Activated naive CD4-positive, alpha-beta T cell treated with anti-CD3 and anti-CD28 coated beads for 36 hours (primary cell): ENCODE measurements around the gene TPST1. TPM values are rescaled to one million over a fixed set of nuclear protein-coding genes. Genes with fewer than 3 reads are reported as not detected.

Experiments used
- CTCF ChIA-PET: fragments of 350-600 bp; sonication (Branson Sonifier 250); formaldehyde crosslinking; loops from one replicate; lab custom pipeline; 2021; ENCODE audit warnings: antibody characterized with exemption; lab: Charles Lee
- DNase-seq: peaks from one replicate; pipeline ENCODE4 v3.0.0-alpha.2; 2020
- H3K27ac Mint-ChIP-seq: one replicate; pipeline ENCODE4 v1.8.0; 2021; ENCODE audit warnings: mild to moderate bottlenecking, mixed read lengths
- H3K27me3 Mint-ChIP-seq: one replicate; pipeline ENCODE4 v1.8.0; 2021; ENCODE audit warnings: low read depth, mixed read lengths
- H3K36me3 Mint-ChIP-seq: one replicate; pipeline ENCODE4 v1.8.0; 2021; ENCODE audit warnings: low read depth, mixed read lengths
- H3K4me1 Mint-ChIP-seq: one replicate; pipeline ENCODE4 v1.8.0; 2021; ENCODE audit warnings: low read depth, mixed read lengths
- H3K4me3 Mint-ChIP-seq: one replicate; pipeline ENCODE4 v1.8.0; 2021; ENCODE audit warnings: mild to moderate bottlenecking, moderate library complexity, mixed read lengths
- H3K9me3 Mint-ChIP-seq: one replicate; pipeline ENCODE4 v1.8.0; 2021; ENCODE audit warnings: mixed read lengths
- intact Hi-C: fragments of 100-400 bp; cut with micrococcal nuclease; formaldehyde crosslinking; loops from one replicate; pipeline ENCODE4 v1.15.1; 2023
- total RNA-seq, 2 experiments: library from RNA; stranded (reverse); gene quantifications; one replicate each; pipeline ENCODE4 v1.2.3, GENCODE V29; 2021

Gene TPST1
- total RNA-seq, 2 experiments from 2014 or later: 1.9 to 3.8 TPM

DNA sequence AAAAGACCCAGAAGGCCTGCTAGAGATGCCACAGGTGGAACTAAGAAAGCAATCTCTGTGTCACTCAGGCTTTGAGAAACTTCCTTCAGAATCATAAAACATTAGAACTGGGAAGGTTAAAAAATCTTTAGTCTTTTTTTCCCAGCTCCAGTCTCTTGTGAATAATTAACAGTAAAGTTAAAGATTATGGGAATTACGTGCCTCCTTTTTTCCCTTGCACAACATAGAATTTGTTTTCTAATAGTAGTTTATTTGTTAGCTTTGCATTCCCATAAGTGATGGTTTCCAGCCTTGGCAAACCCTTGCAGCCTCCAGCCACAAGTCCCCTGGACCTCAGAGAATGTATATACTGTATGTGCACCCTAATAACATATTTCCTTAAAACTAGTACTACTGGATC lies 128.3 kb downstream of the TPST1 start:
- DNase-seq: no peak
- CTCF ChIA-PET: no interaction called here
- Mint-ChIP-seq H3K27ac (no peak overlapping the region), H3K4me3 (no peak overlapping the region), H3K27me3 (no peaks in the 10 kb centered on the region), H3K4me1 (no peaks in the 10 kb centered on the region), H3K9me3 (peaks cover 21% of the 10 kb centered on the region), H3K36me3 (peaks cover 5% of the 10 kb centered on the region)
- intact Hi-C loops: no loop called here

- Mint-ChIP-seq H3K4me3 (no peak overlapping the region), H3K36me3 (peaks cover 5% of the 10 kb centered on the region), H3K27ac (no peak overlapping the region), H3K4me1 (no peaks in the 10 kb centered on the region), H3K27me3 (no peaks in the 10 kb centered on the region), H3K9me3 (peaks cover 29% of the 10 kb centered on the region)
- no peak for DNase-seq
- intact Hi-C loops: no loop called here
- CTCF ChIA-PET: no interaction called here
Measured at GRCh38 chr7:66335318-66335717, 130.2 kb downstream of the TPST1 start.

GRCh38 chr7:66336760-66337159 lies 131.6 kb downstream of the TPST1 start:
- H3K4me1 Mint-ChIP-seq: no peaks in the 10 kb centered on the region
- intact Hi-C loops: no loop called here
- no peak for DNase-seq
- no peak overlapping the region for H3K27ac Mint-ChIP-seq
- no peak overlapping the region for H3K4me3 Mint-ChIP-seq
- CTCF ChIA-PET: interaction anchor here (0.5 to 0.7 kb wide), 3 partner anchors 91 to 259 kb away, joined by 3 to 4 read pairs (median 4); no protein-coding TSS in a partner anchor
- H3K36me3 Mint-ChIP-seq: peaks cover 5% of the 10 kb centered on the region
- no peaks in the 10 kb centered on the region for H3K27me3 Mint-ChIP-seq
- H3K9me3 Mint-ChIP-seq: peaks cover 32% of the 10 kb centered on the region

DNA sequence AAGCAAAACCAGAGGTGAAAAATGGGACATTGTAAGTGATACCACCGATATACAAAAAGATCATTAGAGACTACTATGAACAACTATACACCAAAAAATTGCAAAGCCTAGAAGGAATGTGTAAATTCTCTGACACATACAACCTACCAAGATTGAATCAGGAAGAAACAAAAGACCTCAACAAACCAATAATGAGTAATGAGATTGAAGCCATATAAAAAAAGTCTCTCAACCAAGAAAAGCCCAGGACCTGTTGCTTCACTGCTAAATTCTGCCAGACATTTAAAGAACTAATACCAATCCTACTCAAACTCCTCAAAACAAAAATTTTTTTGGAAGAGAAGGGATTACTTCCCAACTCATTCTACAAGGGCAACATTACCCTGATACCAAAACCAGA lies 134.0 kb downstream of the TPST1 start:
- H3K4me1 Mint-ChIP-seq: no peaks in the 10 kb centered on the region
- H3K36me3 Mint-ChIP-seq: peaks cover 4% of the 10 kb centered on the region
- H3K27me3 Mint-ChIP-seq: no peaks in the 10 kb centered on the region
- DNase-seq: no peak
- H3K27ac Mint-ChIP-seq: no peak overlapping the region
- H3K9me3 Mint-ChIP-seq: peaks cover 34% of the 10 kb centered on the region
- CTCF ChIA-PET: no interaction called here
- intact Hi-C loops: no loop called here
- H3K4me3 Mint-ChIP-seq: no peak overlapping the region

DNA sequence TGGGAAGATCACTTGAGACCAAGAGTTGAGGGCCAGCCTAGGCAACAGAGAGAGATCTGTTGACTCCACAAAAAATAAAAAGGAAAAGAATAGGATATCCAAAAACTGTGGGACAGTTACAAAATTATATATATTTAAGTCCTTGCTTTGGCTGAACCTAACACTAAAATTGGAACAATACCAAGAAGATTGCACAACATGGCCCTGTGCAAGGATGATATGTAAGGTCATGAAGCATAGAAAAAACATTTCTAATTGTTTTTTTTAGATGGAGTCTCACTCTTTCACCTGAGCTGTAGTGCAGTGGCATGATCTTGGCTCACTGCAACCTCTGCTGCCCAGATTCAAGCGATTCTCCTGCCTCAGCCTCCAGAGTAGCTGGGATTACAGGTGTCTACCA lies 139.0 kb downstream of the TPST1 start:
- no peak overlapping the region for H3K4me3 Mint-ChIP-seq
- H3K9me3 Mint-ChIP-seq: peaks cover 12% of the 10 kb centered on the region
- intact Hi-C loops: no loop called here
- DNase-seq: no peak
- H3K4me1 Mint-ChIP-seq: no peaks in the 10 kb centered on the region
- CTCF ChIA-PET: no interaction called here
- H3K27ac Mint-ChIP-seq: no peak overlapping the region
- no peaks in the 10 kb centered on the region for H3K27me3 Mint-ChIP-seq
- H3K36me3 Mint-ChIP-seq: no peaks in the 10 kb centered on the region

DNA sequence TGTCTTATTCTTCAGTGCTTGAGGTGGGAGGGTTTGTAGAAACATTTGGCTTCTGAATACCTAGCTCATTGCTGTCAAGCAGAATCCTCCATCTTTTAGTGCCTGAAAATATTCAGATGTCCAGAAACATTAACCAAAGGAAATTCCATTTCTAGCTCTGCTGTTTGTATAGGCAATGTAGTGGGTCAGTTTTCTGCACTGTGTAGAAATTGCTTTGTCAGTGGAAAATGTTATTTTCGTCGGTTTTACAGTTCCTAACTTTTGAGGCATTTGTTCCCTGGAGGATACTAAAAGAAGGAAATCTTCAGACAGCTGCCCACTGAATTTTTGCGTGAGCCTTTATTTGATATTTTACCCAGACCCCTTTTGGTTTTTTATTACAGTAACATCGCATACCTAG lies 143.4 kb downstream of the TPST1 start:
- DNase-seq: no peak
- H3K27ac Mint-ChIP-seq: no peak overlapping the region
- no peaks in the 10 kb centered on the region for H3K36me3 Mint-ChIP-seq
- H3K27me3 Mint-ChIP-seq: no peaks in the 10 kb centered on the region
- H3K9me3 Mint-ChIP-seq: peaks cover 2% of the 10 kb centered on the region
- CTCF ChIA-PET: no interaction called here
- no peak overlapping the region for H3K4me3 Mint-ChIP-seq
- no peaks in the 10 kb centered on the region for H3K4me1 Mint-ChIP-seq
- intact Hi-C loops: no loop called here

DNA sequence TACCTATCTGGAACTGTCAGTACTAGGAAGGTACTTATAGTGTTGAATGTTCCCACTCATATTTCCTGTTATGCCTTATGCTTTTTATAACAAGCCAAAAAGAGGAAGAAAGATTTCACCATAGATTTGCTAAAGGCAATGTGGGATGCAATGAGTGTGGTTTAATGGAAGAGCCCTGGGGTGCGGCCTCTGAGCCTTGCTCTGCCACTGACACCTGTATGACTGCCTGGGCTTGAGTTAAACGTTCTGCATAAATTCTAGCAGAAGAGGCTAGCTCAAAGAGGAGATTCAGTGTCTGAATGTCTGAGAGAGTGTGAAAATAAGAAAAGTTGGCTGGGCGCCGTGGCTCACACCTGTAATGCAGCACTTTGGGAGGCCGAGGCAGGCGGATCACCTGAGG lies 143.8 kb downstream of the TPST1 start:
- Mint-ChIP-seq H3K27ac (no peak overlapping the region), H3K9me3 (peaks cover 2% of the 10 kb centered on the region), H3K27me3 (no peaks in the 10 kb centered on the region), H3K36me3 (no peaks in the 10 kb centered on the region), H3K4me1 (no peaks in the 10 kb centered on the region), H3K4me3 (no peak overlapping the region)
- CTCF ChIA-PET: no interaction called here
- DNase-seq: no peak
- intact Hi-C loops: no loop called here

DNA sequence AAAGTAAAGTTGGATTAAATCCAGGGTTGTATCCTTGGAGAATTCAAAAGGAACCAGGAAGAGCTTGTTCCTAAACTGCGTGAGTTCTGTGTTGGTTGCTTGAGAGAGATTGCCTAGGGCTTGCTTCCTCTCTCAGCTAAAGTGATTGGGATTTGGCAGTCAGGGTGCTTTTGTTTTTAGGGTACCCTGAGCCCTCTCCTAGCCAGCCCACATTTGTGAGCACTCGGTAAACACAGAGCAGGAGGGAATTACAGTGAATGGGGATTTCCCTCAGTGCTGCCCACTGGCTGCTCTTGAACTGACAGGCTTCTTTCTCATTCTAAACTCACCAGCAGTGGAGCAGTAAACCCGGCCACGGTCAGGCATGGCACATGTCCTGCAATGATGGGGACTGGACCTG lies 146.9 kb downstream of the TPST1 start:
- DNase-seq: no peak
- CTCF ChIA-PET: no interaction called here
- H3K9me3 Mint-ChIP-seq: peaks cover 2% of the 10 kb centered on the region
- H3K36me3 Mint-ChIP-seq: no peaks in the 10 kb centered on the region
- no peak overlapping the region for H3K4me3 Mint-ChIP-seq
- H3K27me3 Mint-ChIP-seq: no peaks in the 10 kb centered on the region
- H3K27ac Mint-ChIP-seq: no peak overlapping the region
- H3K4me1 Mint-ChIP-seq: no peaks in the 10 kb centered on the region
- intact Hi-C loops: no loop called here

GRCh38 chr7:66353547-66353946 lies 148.4 kb downstream of the TPST1 start:
- Mint-ChIP-seq H3K27me3 (no peaks in the 10 kb centered on the region), H3K4me3 (no peak overlapping the region), H3K36me3 (no peaks in the 10 kb centered on the region), H3K27ac (no peak overlapping the region), H3K9me3 (no peaks in the 10 kb centered on the region), H3K4me1 (no peaks in the 10 kb centered on the region)
- intact Hi-C loops: no loop called here
- no peak for DNase-seq
- CTCF ChIA-PET: no interaction called here

- H3K9me3 Mint-ChIP-seq: no peaks in the 10 kb centered on the region
- CTCF ChIA-PET: interaction anchor here (0.6 kb wide), 1 partner anchor 66 kb away, joined by 3 read pairs; no protein-coding TSS in a partner anchor
- intact Hi-C loops: no loop called here
- H3K4me3 Mint-ChIP-seq: no peak overlapping the region
- H3K4me1 Mint-ChIP-seq: no peaks in the 10 kb centered on the region
- no peaks in the 10 kb centered on the region for H3K36me3 Mint-ChIP-seq
- no peak overlapping the region for H3K27ac Mint-ChIP-seq
- no peaks in the 10 kb centered on the region for H3K27me3 Mint-ChIP-seq
- no peak for DNase-seq
Measured at GRCh38 chr7:66355756-66356155, 150.6 kb downstream of the TPST1 start.

GRCh38 chr7:66356277-66356721 lies 151.2 kb downstream of the TPST1 start:
- H3K9me3 Mint-ChIP-seq: no peaks in the 10 kb centered on the region

GRCh38 chr7:66357087-66357486 lies 152.0 kb downstream of the TPST1 start:
- H3K36me3 Mint-ChIP-seq: no peaks in the 10 kb centered on the region
- no peak overlapping the region for H3K27ac Mint-ChIP-seq
- CTCF ChIA-PET: interaction anchor here (0.5 kb wide), 1 partner anchor 628 kb away, joined by 3 read pairs; no protein-coding TSS in a partner anchor
- H3K9me3 Mint-ChIP-seq: no peaks in the 10 kb centered on the region
- H3K4me3 Mint-ChIP-seq: no peak overlapping the region
- intact Hi-C loops: no loop called here
- no peak for DNase-seq
- no peaks in the 10 kb centered on the region for H3K4me1 Mint-ChIP-seq
- no peaks in the 10 kb centered on the region for H3K27me3 Mint-ChIP-seq

More at GRCh38 chr7:66356277-66356721, 151.2 kb downstream of the TPST1 start:
- intact Hi-C loops: no loop called here
- Mint-ChIP-seq H3K36me3 (no peaks in the 10 kb centered on the region), H3K27me3 (no peaks in the 10 kb centered on the region), H3K4me3 (no peak overlapping the region), H3K27ac (no peak overlapping the region), H3K4me1 (no peaks in the 10 kb centered on the region)
- no peak for DNase-seq
- CTCF ChIA-PET: no interaction called here

DNA sequence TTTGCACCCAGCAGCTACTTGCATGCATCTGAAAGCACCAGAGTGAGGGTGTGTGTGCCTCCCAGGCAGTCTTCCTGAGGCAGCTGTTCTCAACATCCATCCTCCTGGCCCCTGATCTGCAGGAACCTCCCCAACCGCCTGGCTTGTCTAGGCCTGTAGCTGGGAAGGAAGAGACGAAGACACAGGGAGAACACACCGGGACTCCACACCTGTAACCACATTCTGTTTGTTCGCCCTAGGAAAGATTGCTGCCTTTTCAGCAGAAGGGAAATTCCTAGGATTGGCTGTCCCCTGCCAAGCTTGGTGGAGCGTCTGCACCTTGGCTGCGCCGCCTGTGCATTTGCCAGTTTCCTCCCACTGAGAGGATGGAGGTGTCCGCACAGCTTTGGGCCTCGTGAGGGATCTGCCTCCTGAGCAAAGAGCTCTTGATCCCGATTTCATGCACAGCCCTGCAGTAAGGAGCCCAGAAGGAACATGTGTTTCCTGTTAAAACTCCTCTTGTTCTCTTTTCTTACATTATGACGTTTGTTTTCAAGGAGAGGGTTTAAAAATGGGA lies 154.6 kb downstream of the TPST1 start:
- intact Hi-C loops: no loop called here
- no peaks in the 10 kb centered on the region for H3K36me3 Mint-ChIP-seq
- H3K4me3 Mint-ChIP-seq: no peak overlapping the region
- no peaks in the 10 kb centered on the region for H3K27me3 Mint-ChIP-seq
- no peaks in the 10 kb centered on the region for H3K4me1 Mint-ChIP-seq
- H3K9me3 Mint-ChIP-seq: no peaks in the 10 kb centered on the region
- no peak overlapping the region for H3K27ac Mint-ChIP-seq
- DNase-seq: no peak
- CTCF ChIA-PET: no interaction called here
